HL-60/S4 treated with phorbol 12-myristate 13-acetate at 8.2 ng/mL for 4 days and 3 days (cell line): ENCODE data around the gene MPV17L2.
"Not testable (repeated sequence)": the region's sequence is repeated elsewhere in the genome, so short reads cannot be mapped to it uniquely, and the experiment has no call there.

ENCODE experiments used
- in situ Hi-C: fragments of 300-500 bp; cut with MboI; formaldehyde crosslinking; loops from 2 replicates; pipeline ENCODE4 v1.15.0; 2022; ENCODE audit warnings: low sequenced_read_pairs

The MPV17L2 gene

DNA sequence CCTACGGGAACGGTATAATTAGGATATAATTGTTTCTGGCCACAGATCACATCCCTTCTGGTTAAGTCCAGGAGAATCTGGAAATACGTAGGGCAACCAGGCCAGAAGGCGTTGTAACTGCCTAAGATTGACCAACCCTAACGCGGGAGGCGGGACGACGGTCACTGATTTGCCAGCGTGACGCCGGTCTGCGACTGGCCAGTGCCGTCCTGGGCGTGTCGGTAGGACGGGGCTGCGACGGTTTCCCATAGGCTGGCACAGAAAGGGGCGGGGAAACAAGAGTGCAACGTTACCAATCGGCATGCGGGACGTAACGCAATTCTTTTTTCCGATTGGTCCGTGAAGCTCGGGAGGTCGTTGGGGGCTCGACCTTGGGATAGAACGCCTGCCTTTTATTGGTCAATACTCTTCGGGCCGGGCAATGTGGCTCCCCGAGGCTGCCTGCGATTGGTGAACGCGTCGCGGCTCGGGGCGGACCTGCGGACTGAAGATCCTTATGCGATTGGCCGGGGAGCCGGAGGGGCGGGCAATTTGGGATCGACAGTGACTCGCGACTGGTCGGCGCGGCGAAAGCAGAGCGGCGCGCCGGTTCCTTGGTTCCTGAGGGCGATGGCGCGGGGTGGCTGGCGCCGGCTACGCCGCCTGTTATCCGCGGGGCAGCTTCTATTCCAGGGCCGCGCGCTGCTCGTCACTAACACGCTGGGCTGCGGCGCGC is at the start of gene MPV17L2:
Gene MPV17L2 (plus strand): TSS at position 546 of the 715 bp plus-strand sequence. CDS start 64 bp downstream, at position 610.
- in situ Hi-C loops = no loop called here

GRCh38 chr19:18143902-18144301 is 49.1 kb upstream of the MPV17L2 start:
- in situ Hi-C loops = no loop called here

- in situ Hi-C loops = no loop called here
Observed at GRCh38 chr19:18144361-18144760, 48.7 kb upstream of the MPV17L2 start.

DNA sequence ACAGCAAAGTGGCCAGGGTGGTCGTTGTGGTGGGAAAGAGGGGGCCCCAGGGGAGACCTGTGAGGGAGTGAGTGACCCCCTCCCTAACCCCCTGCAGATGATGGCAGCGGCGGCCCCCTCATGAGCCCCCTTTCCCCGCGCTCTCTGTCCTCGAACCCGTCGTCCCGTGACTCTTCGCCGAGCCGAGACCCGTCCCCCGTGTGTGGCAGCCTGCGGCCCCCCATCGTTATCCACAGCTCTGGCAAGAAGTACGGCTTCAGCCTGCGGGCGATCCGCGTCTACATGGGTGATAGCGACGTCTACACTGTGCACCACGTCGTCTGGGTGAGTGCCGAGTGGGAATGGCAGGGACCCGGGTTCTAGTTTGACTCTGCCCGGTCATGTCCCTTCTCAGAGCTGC is 48.1 kb upstream of the MPV17L2 start:
- in situ Hi-C loops = no loop called here

DNA sequence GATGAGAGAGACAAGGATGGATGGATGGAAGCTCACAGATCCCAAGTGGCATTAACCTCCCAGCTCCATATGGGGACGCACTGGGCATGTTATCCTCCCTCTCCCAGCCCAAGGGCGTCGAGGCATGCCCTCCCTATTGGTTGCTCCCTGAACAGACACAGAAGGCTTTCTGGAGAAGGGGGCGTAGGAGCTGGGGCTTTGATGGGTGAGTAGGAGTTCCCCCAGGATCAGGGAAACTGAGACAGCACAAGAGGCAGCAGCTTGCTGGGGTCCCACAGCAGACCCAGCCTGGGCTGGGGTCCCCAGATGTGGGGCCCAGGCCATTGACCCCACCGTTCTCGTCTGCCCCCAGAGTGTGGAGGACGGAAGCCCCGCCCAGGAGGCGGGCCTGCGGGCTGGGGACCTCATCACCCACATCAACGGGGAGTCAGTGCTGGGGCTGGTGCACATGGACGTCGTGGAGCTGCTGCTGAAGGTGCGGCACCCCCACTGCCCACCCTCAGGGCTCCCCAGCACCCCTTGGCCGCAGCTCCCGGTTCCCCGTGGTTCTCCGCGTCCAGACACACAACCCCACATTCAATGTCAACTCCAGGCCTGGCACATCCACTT is 47.5 kb upstream of the MPV17L2 start:
- in situ Hi-C loops = no loop called here

- in situ Hi-C loops = no loop called here
Observed at GRCh38 chr19:18147396-18147795, 45.6 kb upstream of the MPV17L2 start.

- in situ Hi-C loops = no loop called here
Observed at GRCh38 chr19:18149596-18149975, 43.4 kb upstream of the MPV17L2 start.

DNA sequence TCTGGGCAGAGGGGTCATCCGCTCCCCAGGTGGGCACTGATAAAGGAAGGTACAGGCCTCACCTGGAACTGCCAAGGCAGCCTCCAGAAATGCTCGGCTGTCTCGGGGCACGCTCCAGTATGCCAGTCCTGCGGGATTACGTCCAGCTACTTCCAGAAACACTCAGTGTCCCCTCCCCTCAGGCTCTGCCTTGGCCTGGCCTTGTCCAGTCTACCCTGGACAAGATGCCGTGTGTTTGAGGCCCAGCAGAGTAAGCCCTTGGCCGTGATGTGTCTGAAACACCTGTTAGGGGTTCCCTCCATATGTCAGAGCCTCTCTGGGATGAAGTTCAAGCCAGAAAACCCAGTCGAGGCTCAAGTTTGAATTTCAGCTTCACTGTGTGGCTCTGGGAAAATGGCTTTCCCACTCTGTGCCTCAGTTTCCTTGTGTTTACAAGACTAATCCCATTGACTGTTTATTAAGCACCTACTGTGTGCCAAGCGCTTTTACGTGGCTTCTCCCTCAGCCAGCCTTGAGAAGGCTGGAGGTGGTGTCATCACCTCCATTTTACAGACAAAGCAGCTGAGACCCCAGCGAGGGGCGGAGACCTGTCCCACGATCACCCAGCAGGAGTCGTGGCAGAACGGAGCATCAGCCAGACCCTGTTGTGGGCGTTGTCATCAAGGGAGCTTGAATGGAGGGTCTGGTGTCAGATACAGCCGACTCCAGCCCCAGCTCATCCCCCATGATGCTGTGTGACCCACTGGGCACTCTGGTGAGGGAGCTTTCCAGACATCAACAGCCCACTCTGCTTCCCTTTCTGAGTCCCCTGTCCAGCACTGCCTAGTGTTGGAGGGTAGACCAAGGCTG is 42.0 kb upstream of the MPV17L2 start:
- in situ Hi-C loops = no loop called here

DNA sequence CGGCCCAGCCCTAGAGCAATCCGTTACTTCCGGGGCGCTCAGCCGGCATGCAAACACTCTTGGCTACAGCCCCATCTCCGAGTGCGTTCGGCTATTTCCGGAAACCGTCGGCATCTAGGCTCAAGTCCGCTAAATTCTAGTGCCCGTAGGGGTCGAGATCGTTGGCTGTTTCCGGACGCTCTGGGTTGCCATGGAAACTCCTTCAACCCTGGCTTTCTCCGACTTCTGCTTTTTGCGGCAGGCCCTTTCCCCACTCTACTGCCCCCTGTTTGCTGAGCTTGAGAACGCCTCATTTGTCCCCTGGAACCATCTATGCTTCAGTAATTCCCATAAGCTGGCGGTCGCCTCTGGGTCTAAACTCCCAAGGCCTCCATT is 40.6 kb upstream of the MPV17L2 start:
- in situ Hi-C loops = no loop called here

GRCh38 chr19:18152817-18153555 is 40.0 kb upstream of the MPV17L2 start, which contains the start of gene PIK3R2:
TSS of gene PIK3R2 (plus strand) at chr19:18153163. CDS start at chr19:18155880, 2,717 bp downstream.
- in situ Hi-C loops = no loop called here

GRCh38 chr19:18153556-18154134 is 39.4 kb upstream of the MPV17L2 start:
- in situ Hi-C loops = no loop called here

DNA sequence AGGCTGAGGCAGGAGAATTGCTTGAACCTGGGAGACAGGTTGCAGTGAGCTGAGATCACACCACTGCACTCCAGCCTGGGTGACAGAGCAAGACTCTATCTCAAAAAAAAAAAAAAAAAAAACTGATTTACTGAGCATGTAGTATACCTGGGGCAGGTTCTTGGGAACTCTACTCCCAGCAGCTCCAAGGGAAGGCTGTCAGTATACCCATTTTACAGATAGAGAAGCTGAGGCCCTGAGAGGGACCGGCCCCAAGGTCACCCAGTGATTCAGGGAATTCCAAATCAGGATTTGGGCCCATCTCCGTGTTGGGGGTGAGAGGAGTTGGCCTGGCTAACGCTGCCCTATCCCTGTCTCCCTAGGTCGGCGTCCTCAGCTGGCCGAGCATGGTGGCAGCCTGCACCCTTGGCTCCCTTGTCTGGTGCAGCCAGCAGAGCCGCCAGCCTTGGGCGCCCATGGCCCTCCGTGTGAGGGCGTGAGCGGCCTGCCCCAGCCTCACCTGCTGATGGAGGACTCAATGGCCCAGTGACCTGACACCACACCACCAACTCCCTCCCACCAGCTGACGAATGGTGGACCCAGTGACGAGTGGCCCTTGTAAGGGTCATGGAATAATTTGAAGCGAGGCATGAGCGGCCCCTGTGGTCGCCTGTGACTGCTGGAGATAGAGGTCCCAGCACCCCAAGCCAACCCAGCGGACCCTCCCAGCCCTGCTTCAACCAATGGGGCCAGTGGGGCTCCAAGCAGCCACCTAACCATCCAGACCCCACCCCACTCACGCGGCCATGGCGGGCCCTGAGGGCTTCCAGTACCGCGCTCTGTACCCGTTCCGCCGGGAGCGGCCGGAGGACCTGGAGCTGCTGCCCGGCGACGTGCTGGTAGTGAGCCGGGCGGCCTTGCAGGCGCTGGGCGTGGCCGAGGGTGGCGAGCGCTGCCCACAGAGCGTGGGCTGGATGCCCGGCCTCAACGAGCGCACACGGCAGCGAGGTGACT is 37.6 kb upstream of the MPV17L2 start:
- in situ Hi-C loops = no loop called here

- in situ Hi-C loops = no loop called here
Observed at GRCh38 chr19:18156268-18156667, 36.8 kb upstream of the MPV17L2 start.

GRCh38 chr19:18156841-18157464 is 36.1 kb upstream of the MPV17L2 start:
- in situ Hi-C loops = no loop called here

DNA sequence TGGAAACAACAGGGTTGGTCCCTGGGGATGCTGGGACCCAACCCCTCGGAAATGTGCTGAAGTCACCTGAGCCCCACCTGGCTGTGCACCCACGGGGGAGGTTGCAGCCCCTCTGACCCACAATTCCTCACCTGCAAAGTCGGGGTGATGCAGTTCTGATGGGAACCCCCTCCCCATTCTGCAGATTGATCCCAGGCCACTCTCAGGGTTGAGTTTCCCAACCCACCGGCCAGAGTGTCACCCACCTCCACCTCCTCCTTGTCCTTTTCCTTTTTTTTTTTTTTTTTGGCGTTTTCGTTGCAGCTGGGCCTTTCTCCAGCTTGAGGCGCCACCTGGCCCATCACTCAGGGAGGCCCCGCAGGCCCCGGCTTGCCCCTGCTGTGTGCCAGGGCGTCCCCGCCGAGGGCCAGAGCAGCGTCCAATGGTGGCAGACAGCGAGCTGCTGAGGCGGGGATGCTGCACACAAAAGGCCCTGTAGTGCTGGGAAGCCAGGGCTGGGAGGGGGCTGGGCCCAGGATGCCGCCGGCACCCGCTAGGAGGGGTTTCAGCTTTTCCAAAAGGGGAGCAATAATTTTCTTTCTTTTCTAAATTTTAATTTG is 35.5 kb upstream of the MPV17L2 start:
- in situ Hi-C loops = no loop called here

DNA sequence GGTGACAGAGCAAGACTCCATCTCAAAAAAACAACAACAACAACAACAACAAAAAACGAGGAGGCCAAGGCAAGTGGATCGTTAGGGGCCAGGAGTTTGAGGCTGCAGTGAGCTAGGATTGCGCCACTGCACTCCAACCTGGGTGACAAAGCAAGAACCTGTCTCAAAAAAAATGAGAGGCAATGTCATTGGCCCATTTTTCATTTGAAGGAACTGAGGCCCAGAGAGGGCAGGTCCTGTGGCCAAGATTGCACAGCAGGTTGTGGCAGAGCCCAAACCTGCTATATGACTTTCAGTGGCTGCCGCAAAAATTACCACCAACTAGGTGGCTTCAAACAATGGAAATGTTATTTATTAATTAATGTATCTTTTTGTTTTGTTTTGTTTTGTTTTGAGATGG is 34.6 kb upstream of the MPV17L2 start:
- in situ Hi-C loops = no loop called here

DNA sequence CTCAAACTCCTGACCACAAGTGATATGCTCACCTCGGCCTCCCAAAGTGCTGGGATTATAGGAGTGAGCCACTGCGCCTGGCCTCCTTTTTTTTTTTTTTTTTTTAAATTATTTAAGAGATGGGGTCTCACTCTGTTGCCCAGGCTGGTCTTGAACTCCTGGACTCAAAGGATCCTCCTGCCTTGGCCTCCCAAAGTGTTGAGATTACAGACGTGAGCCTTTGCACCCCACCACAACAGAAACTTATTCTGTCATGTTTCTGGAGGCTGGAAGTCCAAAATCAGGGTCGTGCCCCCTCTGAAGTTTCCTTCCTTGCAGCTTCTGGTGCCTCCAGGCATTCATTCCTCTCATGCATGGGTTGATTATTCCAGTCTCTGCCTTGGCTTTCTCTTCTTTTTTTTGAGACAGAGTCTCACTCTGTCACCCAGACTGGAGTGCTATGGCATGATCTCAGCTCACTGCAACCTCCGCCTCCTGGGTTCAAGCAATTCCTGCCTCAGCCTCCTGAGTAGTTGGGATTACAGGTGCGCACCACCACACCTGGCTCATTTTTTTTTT is 33.9 kb upstream of the MPV17L2 start:
- in situ Hi-C loops = not testable (repeated sequence)

- in situ Hi-C loops = no loop called here
Observed at GRCh38 chr19:18159810-18160209, 33.2 kb upstream of the MPV17L2 start.
